Activated naive CD4-positive, alpha-beta T cell treated with anti-CD3 and anti-CD28 coated beads, Interleukin-2, amount 10 ng/mL, durations not matched to agents 7 days and 5 days (primary cell): ENCODE measurements around the gene GSE1.

Experiments
- CTCF ChIA-PET: fragments of 350-600 bp; sonication (Branson Sonifier 250); formaldehyde crosslinking; loops from one replicate; lab custom pipeline; 2021; ENCODE audit warnings: antibody characterized with exemption; lab: Charles Lee
- DNase-seq: peaks from one replicate; pipeline ENCODE4 v3.0.0-alpha.2; 2020
- H3K27ac Mint-ChIP-seq: one replicate; pipeline ENCODE4 v1.8.0; 2021; ENCODE audit warnings: mild to moderate bottlenecking, moderate library complexity, mixed read lengths
- H3K27me3 Mint-ChIP-seq: one replicate; pipeline ENCODE4 v1.8.0; 2021; ENCODE audit warnings: mild to moderate bottlenecking, mixed read lengths
- H3K36me3 Mint-ChIP-seq: one replicate; pipeline ENCODE4 v1.8.0; 2021; ENCODE audit warnings: mixed read lengths
- H3K4me1 Mint-ChIP-seq: one replicate; pipeline ENCODE4 v1.8.0; 2021; ENCODE audit warnings: mixed read lengths
- H3K4me3 Mint-ChIP-seq: one replicate; pipeline ENCODE4 v1.8.0; 2021; ENCODE audit warnings: mild to moderate bottlenecking, moderate library complexity, mixed read lengths
- H3K9me3 Mint-ChIP-seq: one replicate; pipeline ENCODE4 v1.8.0; 2021; ENCODE audit warnings: mixed read lengths

GSE1 gene

DNA sequence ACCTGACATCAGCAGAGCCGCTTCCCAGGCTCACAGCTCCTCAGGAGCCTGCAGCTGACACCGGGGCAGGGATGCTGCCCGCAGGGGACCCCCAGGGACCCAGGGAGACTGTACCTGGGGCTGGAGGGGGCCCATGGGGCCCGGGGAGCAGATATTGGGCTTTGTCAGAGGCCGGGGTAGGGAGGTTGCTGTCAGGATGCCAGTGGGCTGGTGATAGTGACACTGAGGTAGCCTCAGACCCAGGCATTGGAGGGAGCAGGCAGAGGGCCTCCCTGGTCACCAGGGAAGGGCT, 15.1 kb downstream of the GSE1 start:
- H3K36me3 Mint-ChIP-seq: peaks cover 6% of the 10 kb centered on the region
- CTCF ChIA-PET: no interaction called here
- peaks cover 14% of the 10 kb centered on the region for H3K9me3 Mint-ChIP-seq
- H3K4me1 Mint-ChIP-seq: peaks cover 6% of the 10 kb centered on the region
- H3K27ac Mint-ChIP-seq: no peak overlapping the region
- no peak overlapping the region for H3K4me3 Mint-ChIP-seq
- no peak for DNase-seq
- H3K27me3 Mint-ChIP-seq: no peaks in the 10 kb centered on the region

DNA sequence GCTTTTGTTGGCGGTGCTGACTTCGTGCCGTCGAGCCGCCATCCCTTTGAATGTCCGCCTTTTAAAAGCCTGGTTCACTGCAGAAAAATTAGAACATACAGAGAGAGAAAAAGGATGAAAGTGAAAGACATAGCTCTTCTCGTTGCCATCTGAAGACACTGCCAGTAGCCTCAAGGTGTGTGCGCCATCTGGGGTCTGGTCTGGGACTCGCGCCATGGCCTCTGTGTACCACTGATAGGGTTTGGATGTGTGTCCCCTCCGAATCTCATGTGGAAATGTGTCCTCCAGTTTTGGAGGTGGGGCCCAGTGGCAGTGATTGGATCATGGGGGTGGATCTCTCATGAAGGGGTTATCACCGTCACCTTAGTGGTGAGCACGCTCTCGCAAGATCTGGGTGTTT, 15.5 kb downstream of the GSE1 start:
- no peak for DNase-seq
- CTCF ChIA-PET: no interaction called here
- Mint-ChIP-seq H3K36me3 (peaks cover 6% of the 10 kb centered on the region), H3K27me3 (no peaks in the 10 kb centered on the region), H3K4me3 (no peak overlapping the region), H3K27ac (no peak overlapping the region), H3K4me1 (peaks cover 6% of the 10 kb centered on the region), H3K9me3 (peaks cover 14% of the 10 kb centered on the region)

DNA sequence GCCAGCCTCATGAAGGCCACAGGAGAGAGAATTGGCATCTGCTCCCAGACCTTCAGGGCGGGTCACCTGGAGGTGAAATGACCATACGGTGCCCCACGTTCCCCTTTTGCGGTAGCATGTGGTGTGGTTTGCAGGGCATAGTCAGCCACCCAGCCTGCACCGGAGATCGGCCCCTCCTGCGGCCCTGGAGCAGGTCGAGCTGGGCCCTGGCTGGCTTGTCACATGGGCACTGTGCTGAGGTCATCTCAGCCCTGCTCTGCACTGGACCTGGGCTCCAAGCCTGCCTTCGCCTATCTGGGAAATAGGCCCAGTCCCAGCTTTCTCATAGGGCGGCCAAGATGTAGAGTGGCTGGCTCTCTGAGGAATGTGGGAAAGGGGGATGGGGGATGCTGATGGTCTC, 16.2 kb downstream of the GSE1 start:
- Mint-ChIP-seq H3K4me1 (peaks cover 6% of the 10 kb centered on the region), H3K27ac (no peak overlapping the region), H3K27me3 (no peaks in the 10 kb centered on the region), H3K4me3 (no peak overlapping the region), H3K9me3 (peaks cover 14% of the 10 kb centered on the region), H3K36me3 (peaks cover 6% of the 10 kb centered on the region)
- DNase-seq: no peak
- CTCF ChIA-PET: no interaction called here

DNA sequence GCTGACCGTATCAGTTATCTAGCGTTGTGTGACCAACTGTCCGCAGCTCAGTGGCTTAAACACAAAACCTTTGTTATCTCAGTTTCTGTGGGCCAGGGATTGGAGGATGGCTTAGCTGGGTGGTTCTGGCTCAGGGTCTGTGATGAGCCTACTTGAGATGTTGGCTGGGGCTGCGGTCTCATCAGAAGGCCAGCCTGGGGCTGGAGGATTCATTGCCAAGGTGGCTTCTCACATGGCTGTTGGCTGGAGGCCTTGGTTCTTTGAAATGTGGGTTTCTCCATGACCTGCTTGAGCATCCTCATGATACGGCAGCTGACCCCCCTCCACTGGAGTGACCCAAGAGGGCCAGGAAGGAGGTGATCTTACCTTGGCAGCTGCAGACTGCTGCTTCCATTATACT, 16.7 kb downstream of the GSE1 start:
- CTCF ChIA-PET: interaction anchor here (1.6 kb wide), 1 partner anchor 14 kb away, joined by 6 read pairs; no protein-coding TSS in a partner anchor
- H3K27me3 Mint-ChIP-seq: no peaks in the 10 kb centered on the region
- H3K4me3 Mint-ChIP-seq: no peak overlapping the region
- no peak for DNase-seq
- H3K36me3 Mint-ChIP-seq: peaks cover 6% of the 10 kb centered on the region
- H3K27ac Mint-ChIP-seq: no peak overlapping the region
- H3K4me1 Mint-ChIP-seq: peaks cover 6% of the 10 kb centered on the region
- peaks cover 14% of the 10 kb centered on the region for H3K9me3 Mint-ChIP-seq

DNA sequence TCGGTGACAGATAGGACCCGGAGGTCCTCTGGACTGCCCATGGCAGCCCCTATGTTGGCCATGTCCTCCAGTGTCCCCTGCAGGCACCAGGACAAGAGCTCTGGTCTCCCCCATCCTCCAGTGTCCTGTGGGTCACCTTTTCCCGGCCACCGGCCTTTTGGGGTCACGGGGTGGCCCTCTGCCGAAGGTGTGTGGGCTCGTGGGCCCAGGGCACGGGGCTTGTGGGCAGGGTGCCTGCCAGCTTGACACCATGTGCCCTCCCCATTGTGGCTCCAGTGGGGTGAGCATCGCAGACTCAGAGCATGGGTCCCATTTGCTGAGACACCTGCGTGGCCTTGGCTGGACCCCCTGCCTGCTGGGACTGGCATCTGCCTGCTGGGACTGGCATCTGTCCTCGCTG, 18.1 kb downstream of the GSE1 start:
- CTCF ChIA-PET: interaction anchor here (1.6 kb wide), 1 partner anchor 15 kb away, joined by 6 read pairs; no protein-coding TSS in a partner anchor
- Mint-ChIP-seq H3K27ac (no peak overlapping the region), H3K27me3 (no peaks in the 10 kb centered on the region), H3K4me1 (peaks cover 6% of the 10 kb centered on the region), H3K36me3 (peaks cover 6% of the 10 kb centered on the region), H3K4me3 (no peak overlapping the region), H3K9me3 (peaks cover 14% of the 10 kb centered on the region)
- DNase-seq: no peak

DNA sequence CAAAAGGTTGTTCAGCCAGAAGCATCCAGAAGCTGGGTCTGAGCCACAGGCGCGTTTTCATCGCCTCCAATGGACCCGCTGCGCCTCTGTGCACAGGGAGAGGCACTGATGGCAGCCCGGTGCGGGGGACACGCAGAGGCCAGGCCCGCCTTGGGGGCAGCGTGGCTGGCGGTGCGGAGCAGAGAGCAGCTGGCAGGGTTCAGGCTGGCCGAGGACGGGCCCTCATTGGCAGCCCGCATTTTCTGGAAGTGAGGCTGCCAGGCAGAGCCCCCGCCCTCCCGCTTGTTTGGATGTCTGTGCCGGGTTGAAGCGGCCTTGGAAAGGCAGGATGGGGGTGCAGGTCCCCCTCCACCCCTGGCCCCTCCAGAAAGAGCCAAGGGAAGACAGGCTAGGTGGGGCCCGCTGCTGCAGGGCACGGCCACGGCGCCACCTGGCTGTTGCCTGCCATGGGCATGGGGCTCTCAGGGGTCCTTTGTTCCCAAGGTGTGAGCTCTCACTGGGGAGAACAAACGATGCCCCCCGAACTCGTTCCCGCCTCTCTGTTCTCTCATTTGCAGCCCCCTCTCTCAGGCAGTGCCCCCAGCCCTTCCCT, 18.8 kb downstream of the GSE1 start:
- DNase-seq: no peak
- Mint-ChIP-seq H3K9me3 (peaks cover 14% of the 10 kb centered on the region), H3K4me3 (no peak overlapping the region), H3K36me3 (peaks cover 6% of the 10 kb centered on the region), H3K27me3 (no peaks in the 10 kb centered on the region), H3K4me1 (peaks cover 3% of the 10 kb centered on the region), H3K27ac (no peak overlapping the region)
- CTCF ChIA-PET: no interaction called here

DNA sequence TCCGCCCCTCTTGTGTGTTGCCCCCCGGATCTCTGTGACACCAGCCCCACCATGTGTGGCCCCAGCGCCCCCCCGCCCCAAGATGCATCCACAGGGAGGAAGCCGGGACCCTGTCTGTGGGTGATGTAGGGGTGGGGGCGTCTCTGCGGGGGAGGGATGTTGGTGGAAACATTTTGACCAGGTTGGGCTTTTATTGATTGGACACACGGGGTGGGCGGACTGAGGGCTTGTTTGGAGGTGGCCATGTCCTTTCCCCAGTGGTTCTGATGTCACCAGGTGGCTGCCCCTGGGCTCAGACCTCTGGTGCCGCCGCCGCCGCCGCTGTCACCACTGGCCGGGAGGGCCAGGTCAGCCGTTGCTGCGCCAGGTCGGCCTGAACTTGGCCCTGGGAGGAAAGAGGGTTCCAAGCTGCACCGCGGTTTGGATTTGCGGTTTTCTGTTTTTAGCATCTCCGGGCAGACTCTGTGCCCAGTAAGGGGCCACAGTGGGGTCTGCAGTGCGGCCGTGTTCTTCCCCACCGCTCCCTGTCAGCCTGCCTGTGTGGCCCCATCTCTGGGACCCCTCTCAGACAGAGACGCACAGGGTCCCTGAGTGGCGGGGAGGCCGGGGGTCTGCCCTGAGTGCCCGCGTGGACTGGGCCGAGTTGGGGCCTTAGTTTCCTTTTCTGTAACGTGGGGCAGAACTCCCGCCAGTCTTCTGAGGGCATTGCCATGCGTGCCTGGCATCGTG, 19.8 kb downstream of the GSE1 start:
- peaks cover 6% of the 10 kb centered on the region for H3K36me3 Mint-ChIP-seq
- no peak for DNase-seq
- peaks cover 14% of the 10 kb centered on the region for H3K9me3 Mint-ChIP-seq
- no peak overlapping the region for H3K4me3 Mint-ChIP-seq
- H3K27ac Mint-ChIP-seq: no peak overlapping the region
- CTCF ChIA-PET: no interaction called here
- no peaks in the 10 kb centered on the region for H3K4me1 Mint-ChIP-seq
- H3K27me3 Mint-ChIP-seq: no peaks in the 10 kb centered on the region

DNA sequence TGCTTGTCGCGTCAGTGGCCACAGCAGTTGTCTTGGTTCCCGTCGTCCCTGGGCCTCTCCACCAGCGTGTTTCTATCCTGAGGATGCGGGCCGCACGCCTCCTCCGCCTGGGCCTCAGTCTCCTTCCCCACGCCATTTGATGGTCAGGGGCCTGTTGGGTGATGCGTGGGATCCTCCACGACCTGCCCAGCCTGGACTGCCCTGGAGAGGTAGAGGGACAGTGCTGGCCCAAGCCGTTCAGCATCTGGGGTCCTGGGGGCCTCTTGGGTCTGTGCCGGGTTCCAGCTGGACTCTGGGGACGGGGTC, 20.3 kb downstream of the GSE1 start:
- CTCF ChIA-PET: no interaction called here
- no peak overlapping the region for H3K27ac Mint-ChIP-seq
- peaks cover 6% of the 10 kb centered on the region for H3K36me3 Mint-ChIP-seq
- DNase-seq: no peak
- no peaks in the 10 kb centered on the region for H3K27me3 Mint-ChIP-seq
- no peak overlapping the region for H3K4me3 Mint-ChIP-seq
- peaks cover 14% of the 10 kb centered on the region for H3K9me3 Mint-ChIP-seq
- no peaks in the 10 kb centered on the region for H3K4me1 Mint-ChIP-seq

DNA sequence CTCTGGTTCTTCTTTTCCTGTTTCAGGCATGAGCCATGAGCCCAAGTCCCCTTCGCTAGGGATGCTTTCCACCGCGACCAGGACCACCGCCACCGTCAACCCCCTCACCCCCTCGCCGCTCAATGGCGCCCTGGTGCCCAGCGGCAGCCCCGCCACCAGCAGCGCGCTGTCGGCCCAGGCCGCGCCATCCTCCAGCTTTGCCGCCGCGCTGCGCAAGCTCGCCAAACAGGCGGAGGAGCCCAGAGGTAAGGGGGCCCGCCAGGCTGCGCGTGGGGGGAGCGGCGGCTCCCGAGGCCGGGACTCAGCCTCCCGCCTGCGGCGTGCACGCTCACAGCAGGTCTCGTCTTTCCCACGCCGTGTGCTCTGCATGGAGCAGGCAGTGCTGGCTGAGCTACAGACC, 20.8 kb downstream of the GSE1 start:
- CTCF ChIA-PET: no interaction called here
- no peak for DNase-seq
- Mint-ChIP-seq H3K4me1 (no peaks in the 10 kb centered on the region), H3K27me3 (no peaks in the 10 kb centered on the region), H3K4me3 (no peak overlapping the region), H3K36me3 (peaks cover 6% of the 10 kb centered on the region), H3K27ac (no peak overlapping the region), H3K9me3 (peaks cover 14% of the 10 kb centered on the region)

DNA sequence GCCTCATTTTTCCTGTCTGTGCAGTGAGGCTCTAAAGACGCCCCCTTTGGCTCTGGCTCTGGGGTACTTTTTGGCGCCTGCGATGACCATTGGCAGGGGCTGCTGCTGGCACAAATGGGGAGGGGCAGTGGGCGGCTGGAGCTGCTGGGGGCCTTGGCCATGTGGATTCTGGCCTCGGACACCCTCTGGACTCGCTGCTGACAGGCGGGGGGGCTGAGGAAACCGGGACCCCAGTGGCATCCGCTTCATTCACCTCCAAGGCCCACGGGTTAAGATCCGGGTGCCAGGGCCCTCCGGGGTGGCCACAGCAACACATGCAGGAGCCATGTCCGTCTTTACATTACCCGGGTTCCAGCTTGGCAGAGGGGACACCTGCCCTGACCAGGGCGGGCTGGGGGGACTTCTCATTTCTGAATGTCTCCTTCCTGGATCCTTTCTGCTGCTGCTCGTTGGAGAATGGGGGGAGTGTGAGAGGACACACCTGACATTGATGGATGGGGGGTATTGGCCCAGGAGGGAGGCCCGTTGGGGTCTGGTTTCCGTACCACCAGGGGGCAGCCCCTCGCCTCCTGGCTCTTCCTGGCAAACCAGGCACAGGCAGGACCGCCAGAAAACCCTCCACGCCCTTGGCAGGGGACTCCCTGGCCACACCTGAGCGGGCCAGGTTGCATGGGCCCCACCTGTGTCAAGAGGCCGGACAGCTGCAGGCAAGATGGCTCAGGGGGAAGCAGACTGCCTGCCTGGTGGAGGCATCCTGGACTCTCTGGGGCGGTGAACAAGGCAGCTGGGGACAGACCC, 21.8 kb downstream of the GSE1 start:
- H3K4me3 Mint-ChIP-seq: no peak overlapping the region
- H3K27me3 Mint-ChIP-seq: no peaks in the 10 kb centered on the region
- CTCF ChIA-PET: interaction anchor here (1.4 kb wide), 1 partner anchor 18 kb away, joined by 4 read pairs; no protein-coding TSS in a partner anchor
- H3K27ac Mint-ChIP-seq: no peak overlapping the region
- H3K36me3 Mint-ChIP-seq: peaks cover under 1% of the 10 kb centered on the region
- no peak for DNase-seq
- no peaks in the 10 kb centered on the region for H3K4me1 Mint-ChIP-seq
- H3K9me3 Mint-ChIP-seq: peaks cover 6% of the 10 kb centered on the region

DNA sequence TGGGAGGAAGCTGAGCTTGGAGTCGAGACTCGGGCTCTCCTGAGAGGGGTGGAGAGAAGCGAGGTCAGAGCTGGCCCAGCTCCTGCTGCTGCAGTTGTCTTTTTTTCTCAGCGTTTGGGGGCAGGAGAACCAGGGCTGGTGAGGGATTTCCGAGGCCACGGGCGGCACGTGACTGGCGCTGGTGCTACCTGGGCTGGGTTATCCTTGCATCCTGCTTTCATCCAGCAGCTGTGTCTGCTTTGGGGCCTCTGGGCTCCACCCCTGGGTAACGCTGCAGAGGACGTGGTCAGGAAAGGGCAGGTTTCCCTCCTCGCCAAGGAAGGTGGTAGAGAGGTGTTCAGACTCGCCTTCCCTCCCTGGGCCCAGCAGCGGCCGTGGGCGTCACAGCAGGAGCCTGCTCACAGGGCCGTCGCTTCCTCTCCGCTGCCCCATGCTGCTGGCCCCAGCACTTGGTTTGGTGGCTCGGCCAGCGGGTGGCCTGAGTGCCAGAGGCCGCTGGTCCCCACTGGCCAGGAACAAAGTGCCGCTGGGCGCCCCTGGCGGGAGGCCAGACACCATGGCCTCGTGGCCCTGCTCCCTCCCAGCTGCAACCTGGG, 22.5 kb downstream of the GSE1 start:
- no peak for DNase-seq
- H3K36me3 Mint-ChIP-seq: no peaks in the 10 kb centered on the region
- H3K27me3 Mint-ChIP-seq: no peaks in the 10 kb centered on the region
- H3K4me3 Mint-ChIP-seq: no peak overlapping the region
- no peak overlapping the region for H3K27ac Mint-ChIP-seq
- no peaks in the 10 kb centered on the region for H3K9me3 Mint-ChIP-seq
- CTCF ChIA-PET: interaction anchor here (1.4 kb wide), 1 partner anchor 19 kb away, joined by 4 read pairs; no protein-coding TSS in a partner anchor
- no peaks in the 10 kb centered on the region for H3K4me1 Mint-ChIP-seq

DNA sequence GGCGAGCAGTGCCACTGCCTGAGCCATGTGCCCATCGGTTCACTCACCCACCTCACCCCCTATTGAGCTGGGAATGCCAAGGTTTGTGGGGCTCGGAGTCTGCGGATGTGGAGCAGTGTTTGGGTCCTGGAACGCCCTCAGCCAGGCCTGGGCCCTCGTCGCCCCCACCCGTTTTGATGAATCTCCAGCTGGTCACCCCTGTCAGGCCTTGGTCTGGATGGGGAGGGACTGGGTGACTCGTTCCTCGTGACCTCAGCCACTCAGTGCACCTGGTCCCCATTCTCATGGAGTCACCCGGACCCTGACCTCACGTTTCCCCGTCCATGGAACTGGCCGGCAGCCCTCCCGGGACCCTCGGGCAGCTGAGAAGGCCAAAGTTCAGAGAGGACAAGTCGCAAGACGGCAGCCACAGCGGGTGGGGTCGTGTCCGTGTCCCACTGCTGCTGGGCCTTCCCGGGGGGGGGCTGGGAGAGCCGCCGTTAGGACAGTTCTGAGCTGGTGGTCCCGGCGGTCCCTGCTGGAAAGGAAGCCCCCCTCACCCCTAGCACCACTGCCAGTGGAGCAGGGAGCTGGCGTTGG, 23.2 kb downstream of the GSE1 start:
- H3K27ac Mint-ChIP-seq: no peak overlapping the region
- CTCF ChIA-PET: no interaction called here
- DNase-seq: no peak
- no peaks in the 10 kb centered on the region for H3K4me1 Mint-ChIP-seq
- no peaks in the 10 kb centered on the region for H3K9me3 Mint-ChIP-seq
- H3K27me3 Mint-ChIP-seq: no peaks in the 10 kb centered on the region
- no peak overlapping the region for H3K4me3 Mint-ChIP-seq
- H3K36me3 Mint-ChIP-seq: no peaks in the 10 kb centered on the region

DNA sequence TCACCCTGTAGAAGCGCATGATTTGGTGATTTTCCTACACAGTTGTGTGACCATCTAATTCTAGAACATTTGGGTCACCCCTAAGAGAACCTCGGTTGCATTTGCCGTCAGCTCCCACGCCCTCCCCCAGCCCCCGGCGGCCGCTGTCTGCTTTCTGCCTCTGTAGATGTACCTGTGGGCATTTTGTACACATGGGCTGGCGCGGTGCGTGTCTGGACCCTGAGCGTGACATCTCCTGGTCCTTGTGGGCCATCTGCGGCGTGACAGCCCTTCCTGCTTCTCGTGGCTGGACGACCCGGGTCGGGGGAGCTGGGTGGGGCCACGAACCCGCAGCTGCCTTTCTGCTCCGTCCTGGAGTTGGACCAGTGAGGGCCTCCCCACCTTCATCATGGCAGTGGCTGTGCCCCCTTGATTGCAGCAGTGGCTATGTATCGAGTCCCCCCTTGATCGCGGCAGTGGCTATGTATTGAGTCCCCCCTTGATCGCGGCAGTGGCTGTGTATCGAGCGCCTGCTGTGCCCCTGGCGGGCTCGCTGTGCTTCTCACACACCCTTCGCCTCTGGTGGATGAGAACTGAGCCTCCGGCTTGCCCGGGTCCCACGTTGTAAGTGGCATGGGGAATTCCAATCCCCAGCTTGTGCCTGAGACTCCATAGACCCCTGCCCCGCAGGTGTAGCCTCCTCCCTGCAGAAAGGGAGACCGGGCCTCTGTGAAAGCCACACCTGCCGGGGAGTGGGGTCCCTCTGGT, 24.1 kb downstream of the GSE1 start:
- Mint-ChIP-seq H3K27ac (no peak overlapping the region), H3K4me1 (no peaks in the 10 kb centered on the region), H3K9me3 (no peaks in the 10 kb centered on the region), H3K36me3 (no peaks in the 10 kb centered on the region), H3K4me3 (no peak overlapping the region), H3K27me3 (no peaks in the 10 kb centered on the region)
- no peak for DNase-seq
- CTCF ChIA-PET: no interaction called here
